HEK293T (cell line): ENCODE results near the gene ADD1.

Experiments
- ARNT ChIP-seq: fragments of 450-650 bp; IDR thresholded peaks from 2 replicates; pipeline ENCODE4 v1.6.1; 2017; ENCODE audit warnings: mild to moderate bottlenecking
- BHLHE40 ChIP-seq: fragments of 450-650 bp; IDR thresholded peaks from 2 replicates; pipeline ENCODE4 v1.6.1; 2016; ENCODE audit warnings: mild to moderate bottlenecking, moderate library complexity, borderline replicate concordance
- ELF4 ChIP-seq: fragments of 450-650 bp; IDR thresholded peaks from 2 replicates; pipeline ENCODE4 v1.6.1; 2017; ENCODE audit warnings: antibody characterized with exemption
- FOXK2 ChIP-seq: fragments of 450-650 bp; IDR thresholded peaks from 2 replicates; pipeline ENCODE4 v1.6.1; 2016; ENCODE audit warnings: mild to moderate bottlenecking
- FOXM1 ChIP-seq: fragments of 450-650 bp; IDR thresholded peaks from 2 replicates; pipeline ENCODE4 v1.6.1; 2017; ENCODE audit warnings: mild to moderate bottlenecking, borderline replicate concordance
- HDGF ChIP-seq: fragments of 450-650 bp; IDR thresholded peaks from 2 replicates; pipeline ENCODE4 v1.6.1; 2017; ENCODE audit warnings: antibody characterized with exemption, borderline replicate concordance
- NFRKB ChIP-seq: fragments of 450-650 bp; IDR thresholded peaks from 2 replicates; pipeline ENCODE4 v1.6.1; 2016; ENCODE audit warnings: mild to moderate bottlenecking, moderate library complexity
- PKNOX1 ChIP-seq: fragments of 450-650 bp; IDR thresholded peaks from 2 replicates; pipeline ENCODE4 v1.6.1; 2016
- SP1 ChIP-seq: fragments of 450-650 bp; IDR thresholded peaks from 2 replicates; pipeline ENCODE4 v1.6.1; 2017
- SUZ12 ChIP-seq: fragments of 450-650 bp; IDR thresholded peaks from 2 replicates; pipeline ENCODE4 v1.6.1; 2016; ENCODE audit warnings: mild to moderate bottlenecking
- TARDBP ChIP-seq: fragments of 450-650 bp; IDR thresholded peaks from 2 replicates; pipeline ENCODE4 v1.6.1; 2016

DNA sequence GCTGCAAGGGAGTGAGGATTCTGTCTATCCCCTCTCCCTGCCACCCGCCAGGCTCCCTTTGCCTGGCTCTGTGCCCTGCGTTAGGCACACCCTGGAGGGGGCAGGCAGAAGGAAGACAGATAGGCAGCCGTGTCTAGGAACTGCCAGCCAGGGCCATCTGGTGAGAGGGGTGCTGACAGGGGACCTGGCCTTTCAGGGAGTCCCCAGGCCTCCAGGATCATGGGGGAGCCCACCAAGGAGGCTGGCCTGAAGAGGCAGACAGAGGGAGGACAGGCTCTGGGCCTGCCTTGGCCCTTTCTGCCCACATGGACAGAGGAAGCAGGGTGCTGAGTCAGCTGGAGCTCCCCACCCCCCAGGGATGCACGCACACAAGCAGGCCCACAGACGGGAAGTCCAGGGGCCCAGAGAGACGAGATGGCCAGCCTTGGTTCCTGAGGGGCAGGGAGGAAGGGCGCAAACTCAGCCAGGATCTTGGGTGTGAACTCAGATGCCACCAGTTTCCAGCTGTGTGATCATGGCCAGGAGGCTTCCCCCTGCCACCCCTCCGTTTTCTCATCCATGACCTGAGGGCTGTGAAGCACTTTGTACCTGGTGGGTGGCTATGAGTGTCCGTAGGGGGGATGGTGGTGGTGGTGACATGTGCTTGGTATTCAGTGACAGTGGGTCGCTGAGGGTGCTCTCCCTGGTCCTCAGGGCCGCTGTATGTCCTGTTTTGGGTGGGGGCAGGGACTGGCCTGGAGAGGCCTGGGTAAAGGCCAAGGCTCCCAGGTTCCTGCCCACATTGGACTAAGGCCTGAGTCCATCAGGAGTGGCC, 49.0 kb upstream of the ADD1 start:
- TF ChIP-seq ELF4 = no peak
- TF ChIP-seq FOXM1 = no peak
- no peak for TF ChIP-seq BHLHE40
- TF ChIP-seq SUZ12 = no peak
- no peak for TF ChIP-seq ARNT
- no peak for TF ChIP-seq NFRKB
- TF ChIP-seq HDGF = no peak
- TF ChIP-seq TARDBP = no peak
- TF ChIP-seq SP1 = no peak
- no peak for TF ChIP-seq FOXK2
- TF ChIP-seq PKNOX1 = no peak
